ENCODE data around the gene SRSF1. TPM values are rescaled to one million over a fixed set of nuclear protein-coding genes. Genes with fewer than 3 reads are reported as not detected.
A peak's percentile ranks its signal among the peaks of the same experiment; 100 is the strongest.

The SRSF1 gene
- total RNA-seq, 1 donor from 2014 or later, result 169 TPM

GRCh38 chr17:57994436-57994835 is 12.6 kb downstream of the SRSF1 start:
- intact Hi-C loops (cut with DNase I), result loop anchor here (5.0 kb wide), 1 partner anchor 137 kb away; no protein-coding TSS in a partner anchor
- DNase-seq (ENCODE audit: low spot score) (no peak), ATAC-seq (peak; percentile 54)

GRCh38 chr17:57993471-57994365 is 13.3 kb downstream of the SRSF1 start:
- ATAC-seq, result no peak
- DNase-seq (ENCODE audit: low spot score), result no peak
- intact Hi-C loops (cut with DNase I), result loop anchor here (5.0 kb wide), 1 partner anchor 136 kb away; no protein-coding TSS in a partner anchor

GRCh38 chr17:57991537-57991936 is 15.5 kb downstream of the SRSF1 start:
- no peak for ATAC-seq
- intact Hi-C loops (cut with DNase I), result loop anchor here (5.0 kb wide), 1 partner anchor 134 kb away; no protein-coding TSS in a partner anchor
- DNase-seq (ENCODE audit: low spot score), result no peak

- ATAC-seq (no peak), DNase-seq (ENCODE audit: low spot score) (no peak)
- intact Hi-C loops (cut with DNase I), result loop anchor here (5.0 kb wide), 1 partner anchor 133 kb away; no protein-coding TSS in a partner anchor
Observed at GRCh38 chr17:57990037-57990436, 17.0 kb downstream of the SRSF1 start.

GRCh38 chr17:57988301-57989250 is 18.5 kb downstream of the SRSF1 start:
- DNase-seq (ENCODE audit: low spot score) (no peak), ATAC-seq (peak; percentile 79)
- intact Hi-C loops (cut with DNase I), result no loop called here

- intact Hi-C loops (cut with DNase I), result no loop called here
- DNase-seq (ENCODE audit: low spot score) (peak; percentile 88), ATAC-seq (peak; percentile 78)
Observed at GRCh38 chr17:57987581-57988300, 19.3 kb downstream of the SRSF1 start, which contains the start of gene VEZF1. VEZF1 (minus strand) TSS chr17:57988254; CDS start chr17:57988111, 143 bp downstream.

GRCh38 chr17:57986841-57987580 is 20.0 kb downstream of the SRSF1 start:
- ATAC-seq, result peak; percentile 74
- peak; percentile 74 for DNase-seq (ENCODE audit: low spot score)
- intact Hi-C loops (cut with DNase I), result no loop called here

GRCh38 chr17:57985675-57985974 is 21.4 kb downstream of the SRSF1 start:
- ATAC-seq (no peak), DNase-seq (ENCODE audit: low spot score) (no peak)
- intact Hi-C loops (cut with DNase I), result no loop called here

DNA sequence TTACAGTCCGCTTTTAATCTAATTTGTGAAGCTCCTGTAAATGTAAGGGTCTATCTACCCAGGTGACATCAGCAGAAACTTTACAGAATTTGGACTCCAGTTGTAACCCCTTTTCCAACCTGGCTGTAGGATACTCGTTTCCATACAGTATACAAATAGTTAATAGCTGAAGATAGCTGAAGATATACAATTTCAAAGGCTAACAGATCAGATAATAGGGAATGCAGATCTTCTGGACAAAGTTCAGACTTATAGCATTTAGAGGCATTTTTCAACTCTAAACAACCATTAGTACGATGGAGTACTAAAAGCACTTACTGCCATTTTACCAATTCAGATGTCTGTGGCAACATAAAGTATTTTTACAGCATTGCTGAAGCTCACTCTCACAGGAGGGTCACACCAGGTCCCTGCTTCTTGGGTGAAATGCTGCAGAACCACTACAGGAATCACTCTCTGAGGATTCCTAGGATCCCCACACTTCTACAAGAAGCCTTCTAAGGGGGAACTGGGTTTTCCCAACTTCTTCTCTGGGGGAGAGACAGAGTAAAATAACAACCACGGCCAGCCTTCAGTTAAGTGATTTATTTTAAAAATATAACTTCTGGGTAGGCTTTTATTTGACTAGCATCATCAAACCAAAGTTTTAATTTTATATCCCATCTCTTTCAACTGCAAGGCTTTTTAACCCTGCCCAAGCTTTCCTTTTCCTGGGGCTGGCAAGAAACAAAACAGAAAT is 21.9 kb downstream of the SRSF1 start:
- no peak for DNase-seq (ENCODE audit: low spot score)
- intact Hi-C loops (cut with DNase I), result no loop called here
- no peak for ATAC-seq

- DNase-seq (ENCODE audit: low spot score) (no peak), ATAC-seq (no peak)
- intact Hi-C loops (cut with DNase I), result no loop called here
Observed at GRCh38 chr17:57984261-57984890, 22.7 kb downstream of the SRSF1 start.

DNA sequence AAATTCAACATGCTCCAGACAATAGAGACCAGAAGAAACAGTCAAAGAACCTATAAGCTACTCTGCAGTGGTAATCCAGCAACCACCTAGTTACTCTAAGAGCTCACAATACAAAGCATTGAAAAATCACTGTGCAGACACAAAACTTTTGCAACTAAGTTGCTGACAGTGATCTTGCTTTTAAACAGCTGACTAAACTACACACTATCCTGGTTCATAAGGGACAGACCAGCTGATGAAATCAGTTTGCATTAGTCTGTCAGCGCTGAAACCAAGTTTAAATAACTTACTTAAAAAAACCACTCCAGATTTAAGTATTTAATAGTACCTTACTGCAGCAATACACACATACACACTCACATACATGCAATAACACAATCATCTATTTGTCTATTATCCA is 23.6 kb downstream of the SRSF1 start:
- DNase-seq (ENCODE audit: low spot score), result no peak
- no peak for ATAC-seq
- intact Hi-C loops (cut with DNase I), result no loop called here

GRCh38 chr17:57982452-57983170 is 24.4 kb downstream of the SRSF1 start:
- intact Hi-C loops (cut with DNase I), result no loop called here
- no peak for DNase-seq (ENCODE audit: low spot score)
- ATAC-seq, result no peak

DNA sequence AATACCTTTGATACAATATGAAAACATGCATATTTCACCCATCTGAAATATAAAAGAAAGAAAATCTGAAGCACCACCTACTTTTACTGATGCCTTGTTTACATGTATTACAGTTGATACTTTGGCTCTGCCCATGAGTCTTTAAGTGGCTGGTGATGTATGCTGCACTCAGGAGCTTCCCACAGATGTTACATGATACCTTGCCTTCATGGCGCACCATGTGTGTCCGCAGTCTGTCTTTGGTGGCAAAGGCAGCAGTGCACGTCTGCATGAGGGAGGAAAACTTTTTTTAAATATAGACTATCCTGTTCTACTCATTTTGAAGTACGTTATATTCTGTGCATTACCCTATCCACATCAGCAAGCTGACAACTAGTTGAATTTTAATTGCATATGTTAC is 26.5 kb downstream of the SRSF1 start:
- ATAC-seq (no peak), DNase-seq (ENCODE audit: low spot score) (no peak)
- intact Hi-C loops (cut with DNase I), result no loop called here

DNA sequence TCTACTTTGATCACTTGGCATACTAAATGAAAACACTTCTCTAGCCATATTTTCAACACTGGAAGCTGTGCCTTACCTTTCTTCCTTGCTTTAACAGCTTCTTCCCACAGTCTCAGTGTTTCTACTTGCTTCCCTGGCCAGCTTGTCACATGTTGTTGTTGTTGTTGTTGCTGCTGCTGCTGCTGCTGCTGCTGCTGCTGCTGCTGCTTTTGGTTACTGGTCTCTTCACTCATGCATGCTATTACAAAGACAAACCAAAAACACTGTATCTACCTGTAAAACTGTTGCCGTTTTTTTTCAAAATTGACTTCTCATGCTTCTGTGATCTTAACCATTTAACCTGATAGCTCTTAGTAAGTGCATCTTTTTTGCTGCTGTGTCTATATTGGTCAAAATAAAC is 28.0 kb downstream of the SRSF1 start:
- ATAC-seq (no peak), DNase-seq (ENCODE audit: low spot score) (no peak)
- intact Hi-C loops (cut with DNase I), result no loop called here

GRCh38 chr17:57976594-57976993 is 30.5 kb downstream of the SRSF1 start:
- ATAC-seq, result no peak
- intact Hi-C loops (cut with DNase I), result no loop called here
- DNase-seq (ENCODE audit: low spot score), result no peak

GRCh38 chr17:57975044-57975443 is 32.0 kb downstream of the SRSF1 start:
- intact Hi-C loops (cut with DNase I), result no loop called here
- ATAC-seq, result peak; percentile 92
- DNase-seq (ENCODE audit: low spot score), result no peak

Data from sciatic nerve (tissue), 2 donors.